ENCODE results near the gene SYNM. TPM values are rescaled to one million over a fixed set of nuclear protein-coding genes. Genes with fewer than 3 reads are reported as not detected.

SYNM gene
- total RNA-seq, 2 donors from 2014 or later: 3.3 to 108 TPM

DNA sequence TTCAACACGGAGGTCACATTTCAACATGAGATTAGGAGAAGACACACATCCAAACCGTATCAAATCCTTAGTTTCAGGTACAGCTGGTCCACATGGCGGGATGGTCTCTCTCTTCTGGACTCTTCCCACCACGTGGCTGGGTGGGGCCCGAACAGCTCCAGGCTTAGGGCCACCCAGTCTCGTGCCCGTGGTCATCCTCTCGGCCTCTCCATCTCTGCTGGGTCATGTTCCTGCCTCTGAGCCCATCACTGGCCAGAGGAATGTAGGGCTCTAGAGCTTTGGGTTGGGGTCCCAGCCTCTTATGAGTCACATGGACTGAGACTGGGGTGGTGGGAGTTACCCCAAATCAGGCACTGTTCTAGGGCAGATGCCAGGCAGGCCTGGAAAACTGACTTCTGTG lies 12.2 kb downstream of the SYNM start:
- H3K27ac ChIP-seq: no peak overlapping the region
- no peaks in the 10 kb centered on the region for H3K9me3 ChIP-seq
- H3K27me3 ChIP-seq: no peaks in the 10 kb centered on the region
- H3K36me3 ChIP-seq: no peaks in the 10 kb centered on the region
- no peaks in the 10 kb centered on the region for H3K4me1 ChIP-seq
- TF ChIP-seq, protein P1, sequence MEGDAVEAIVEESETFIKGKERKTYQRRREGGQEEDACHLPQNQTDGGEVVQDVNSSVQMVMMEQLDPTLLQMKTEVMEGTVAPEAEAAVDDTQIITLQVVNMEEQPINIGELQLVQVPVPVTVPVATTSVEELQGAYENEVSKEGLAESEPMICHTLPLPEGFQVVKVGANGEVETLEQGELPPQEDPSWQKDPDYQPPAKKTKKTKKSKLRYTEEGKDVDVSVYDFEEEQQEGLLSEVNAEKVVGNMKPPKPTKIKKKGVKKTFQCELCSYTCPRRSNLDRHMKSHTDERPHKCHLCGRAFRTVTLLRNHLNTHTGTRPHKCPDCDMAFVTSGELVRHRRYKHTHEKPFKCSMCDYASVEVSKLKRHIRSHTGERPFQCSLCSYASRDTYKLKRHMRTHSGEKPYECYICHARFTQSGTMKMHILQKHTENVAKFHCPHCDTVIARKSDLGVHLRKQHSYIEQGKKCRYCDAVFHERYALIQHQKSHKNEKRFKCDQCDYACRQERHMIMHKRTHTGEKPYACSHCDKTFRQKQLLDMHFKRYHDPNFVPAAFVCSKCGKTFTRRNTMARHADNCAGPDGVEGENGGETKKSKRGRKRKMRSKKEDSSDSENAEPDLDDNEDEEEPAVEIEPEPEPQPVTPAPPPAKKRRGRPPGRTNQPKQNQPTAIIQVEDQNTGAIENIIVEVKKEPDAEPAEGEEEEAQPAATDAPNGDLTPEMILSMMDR (IDR thresholded peaks at IDR 0.05): no peak
- no peak for DNase-seq
- no peak overlapping the region for H3K4me3 ChIP-seq
- intact Hi-C loops (cut with DNase I): no loop called here
- no peak overlapping the region for H3K9ac ChIP-seq (ENCODE audit: low read depth in 2 of 2, low read length in 2 of 2)

DNA sequence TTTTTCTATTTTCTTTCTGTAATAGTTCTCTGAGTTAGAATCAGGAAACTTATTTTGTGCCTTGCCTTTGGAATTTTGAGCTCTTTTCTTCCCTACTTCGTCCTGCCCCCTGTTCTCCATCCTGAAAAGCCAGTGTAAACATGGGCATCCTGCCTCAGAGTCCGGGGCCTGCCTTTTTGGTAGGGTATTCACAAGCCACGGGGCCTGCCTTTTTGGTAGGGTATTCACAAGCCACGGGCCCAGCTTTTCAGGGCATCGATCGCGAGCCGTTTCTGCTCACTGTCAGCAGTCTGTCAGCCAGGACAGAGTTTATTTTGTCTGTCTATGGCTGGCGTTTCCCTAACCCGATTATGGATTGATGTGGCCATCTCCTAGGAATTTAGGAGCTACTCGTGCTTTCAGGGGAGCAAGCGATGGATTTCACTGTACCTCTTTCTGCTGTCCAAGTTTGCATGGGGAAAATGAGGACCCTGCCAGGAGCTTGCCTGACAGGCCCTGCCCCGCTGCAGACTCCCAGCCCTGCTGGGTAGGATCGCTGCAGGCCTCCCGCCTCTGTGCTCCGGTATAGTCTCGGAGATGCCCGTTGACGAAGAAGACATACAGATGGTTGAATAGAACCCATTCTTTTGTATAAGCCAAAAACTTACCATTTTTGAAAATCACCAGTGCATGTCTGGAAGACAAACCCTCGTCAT lies 12.8 kb downstream of the SYNM start:
- H3K36me3 ChIP-seq: no peaks in the 10 kb centered on the region
- DNase-seq: no peak
- H3K27ac ChIP-seq: no peak overlapping the region
- no peaks in the 10 kb centered on the region for H3K9me3 ChIP-seq
- H3K27me3 ChIP-seq: no peaks in the 10 kb centered on the region
- intact Hi-C loops (cut with DNase I): no loop called here
- H3K4me3 ChIP-seq: no peak overlapping the region
- no peak overlapping the region for H3K9ac ChIP-seq (ENCODE audit: low read depth in 2 of 2, low read length in 2 of 2)
- TF ChIP-seq, protein P1 (IDR thresholded peaks at IDR 0.05): no peak
- no peaks in the 10 kb centered on the region for H3K4me1 ChIP-seq

DNA sequence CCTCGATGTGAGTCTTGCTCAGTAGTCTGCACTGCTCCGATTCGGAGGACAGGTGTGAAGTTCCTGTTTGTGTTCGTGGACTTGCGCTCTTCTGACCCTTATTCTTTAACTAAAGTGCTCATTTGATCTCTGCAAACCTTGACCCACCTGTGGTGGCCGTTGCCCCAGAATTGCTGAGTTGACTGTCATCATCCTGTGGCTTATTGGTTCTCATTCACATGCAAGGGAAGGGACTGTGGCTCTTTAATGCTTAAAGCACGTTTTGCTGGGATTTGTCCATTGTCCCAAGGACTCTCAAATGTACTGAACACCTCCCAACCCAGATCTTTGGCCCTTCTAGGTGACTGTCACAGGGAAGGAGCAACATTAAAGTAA lies 13.4 kb downstream of the SYNM start:
- H3K27ac ChIP-seq: no peak overlapping the region
- no peaks in the 10 kb centered on the region for H3K36me3 ChIP-seq
- no peaks in the 10 kb centered on the region for H3K27me3 ChIP-seq
- no peaks in the 10 kb centered on the region for H3K9me3 ChIP-seq
- no peak overlapping the region for H3K9ac ChIP-seq (ENCODE audit: low read depth in 2 of 2, low read length in 2 of 2)
- intact Hi-C loops (cut with DNase I): no loop called here
- TF ChIP-seq, protein P1 (IDR thresholded peaks at IDR 0.05): no peak
- H3K4me1 ChIP-seq: no peaks in the 10 kb centered on the region
- DNase-seq: no peak
- no peak overlapping the region for H3K4me3 ChIP-seq

DNA sequence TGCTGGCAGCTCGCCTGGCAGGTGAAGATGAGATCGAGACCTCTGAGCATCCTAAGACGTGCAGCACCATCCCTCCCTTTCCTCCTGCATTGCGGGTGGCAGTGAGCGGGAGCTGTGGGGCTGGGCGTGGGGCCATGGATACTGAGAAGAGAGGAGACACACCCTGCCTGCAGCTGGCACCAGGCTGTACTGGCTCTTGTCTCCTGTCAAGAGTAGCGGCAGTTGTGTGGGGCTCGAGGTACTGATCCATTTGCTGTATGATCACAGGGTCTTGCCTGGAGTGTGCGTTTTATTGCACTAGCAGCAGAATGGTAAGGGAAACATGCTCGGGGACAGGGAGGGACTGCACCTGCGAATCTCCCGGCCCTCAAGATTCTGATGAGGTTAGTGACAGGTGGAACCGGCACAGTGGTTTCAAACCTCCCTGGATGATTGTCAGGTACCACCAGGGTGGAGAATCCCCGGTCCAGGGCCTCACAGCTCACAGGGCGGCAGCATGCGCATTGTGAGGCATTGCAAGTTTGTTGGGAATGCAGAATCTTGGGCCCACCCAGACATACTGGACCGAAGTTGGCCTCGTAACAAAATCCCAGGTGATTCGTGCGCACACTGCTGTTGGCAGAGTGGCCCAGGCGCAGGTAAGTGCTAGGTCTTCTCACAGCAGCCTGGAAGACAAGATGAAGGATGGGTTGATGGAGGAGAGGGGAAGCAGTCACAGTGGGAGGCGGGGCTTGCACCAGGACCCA lies 14.1 kb downstream of the SYNM start:
- H3K4me3 ChIP-seq: no peak overlapping the region
- TF ChIP-seq, protein P1 (IDR thresholded peaks at IDR 0.05): no peak
- H3K27me3 ChIP-seq: no peaks in the 10 kb centered on the region
- intact Hi-C loops (cut with DNase I): no loop called here
- H3K9me3 ChIP-seq: no peaks in the 10 kb centered on the region
- H3K9ac ChIP-seq (ENCODE audit: low read depth in 2 of 2, low read length in 2 of 2): no peak overlapping the region
- no peaks in the 10 kb centered on the region for H3K4me1 ChIP-seq
- no peak for DNase-seq
- H3K27ac ChIP-seq: no peak overlapping the region
- no peaks in the 10 kb centered on the region for H3K36me3 ChIP-seq

DNA sequence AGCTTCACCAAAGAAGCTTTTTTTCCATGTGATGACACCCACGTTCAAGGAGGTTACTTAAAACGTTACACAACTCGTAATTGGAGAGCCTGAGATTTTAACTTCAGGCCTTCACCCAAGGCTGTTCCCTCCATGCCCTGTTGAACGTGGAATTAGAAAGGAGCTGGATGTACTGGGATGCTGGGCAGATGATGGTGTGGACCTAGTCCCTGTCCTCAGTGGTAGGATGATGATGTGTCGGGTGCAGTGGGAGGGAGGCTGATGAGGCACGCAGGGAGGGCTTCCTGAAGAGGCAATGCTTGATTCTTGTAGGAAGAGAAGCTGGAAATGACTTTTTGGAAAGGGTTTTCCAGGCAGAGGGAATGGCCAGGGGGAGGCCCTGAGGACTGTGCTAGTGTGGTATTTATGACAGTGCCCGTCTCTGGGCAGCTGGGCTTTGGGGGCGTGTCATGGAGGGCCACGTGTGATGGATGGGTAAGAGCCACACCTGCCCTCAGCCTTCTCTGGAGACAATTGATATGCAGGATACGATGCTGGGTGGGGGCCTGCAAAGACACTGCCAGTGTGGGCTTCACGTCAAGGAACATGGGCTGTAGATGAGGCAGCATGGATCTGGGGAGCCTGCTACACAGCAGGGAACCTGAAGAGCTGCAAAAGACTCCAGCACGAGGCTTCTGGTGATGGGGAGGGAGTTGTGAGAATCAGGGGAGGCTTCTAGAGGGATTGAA lies 15.3 kb downstream of the SYNM start:
- Histone ChIP-seq H3K4me3 (no peak overlapping the region), H3K27me3 (no peaks in the 10 kb centered on the region), H3K4me1 (no peaks in the 10 kb centered on the region), H3K36me3 (no peaks in the 10 kb centered on the region), H3K27ac (no peak overlapping the region), H3K9ac (ENCODE audit: low read depth in 2 of 2, low read length in 2 of 2) (no peak overlapping the region), H3K9me3 (no peaks in the 10 kb centered on the region)
- DNase-seq: no peak
- TF ChIP-seq, protein P1 (IDR thresholded peaks at IDR 0.05): no peak
- intact Hi-C loops (cut with DNase I): no loop called here
